ENCODE results near the gene HAAO. TPM values are rescaled to one million over a fixed set of nuclear protein-coding genes. Genes with fewer than 3 reads are reported as not detected.

Gene HAAO
- total and polyA plus RNA-seq, 2 of the 8 experiments (the other 6 are each of a cell fraction or from before 2014, with no cell fraction given), result 2.5 to 7.0 TPM

- H3K79me2 ChIP-seq (ENCODE audit: control insufficient read depth in 1 of 2, insufficient read depth in 2 of 2, low read length in 2 of 2), result no peaks in the 10 kb centered on the region
- H4K8ac ChIP-seq (ENCODE audit: extremely low read depth, insufficient read depth, low read length), result no peak overlapping the region
- H3K4me2 ChIP-seq (ENCODE audit: insufficient read depth in 1 of 2, low read depth in 2 of 2, low read length in 2 of 2), result no peak overlapping the region
- H3K27ac ChIP-seq (ENCODE audit: low read depth, low read length), result no peak overlapping the region
- CTCF ChIA-PET (ENCODE audit: partially characterized antibody), result interaction anchor here (0.9 to 6.2 kb wide), 5 partner anchors 9 to 28 kb away, joined by 3 to 35 read pairs (median 5); no protein-coding TSS in a partner anchor
- H2BK120ac ChIP-seq (replicated peaks; ENCODE audit: low read depth, low read length), result no peak overlapping the region
- H3K27me3 ChIP-seq (replicated peaks in 1 of 4; ENCODE audit: control insufficient read depth in 3 of 4, extremely low read depth in 1 of 4, insufficient read depth in 3 of 4, low read length in 3 of 4), result no peaks in the 10 kb centered on the region
- H2BK15ac ChIP-seq (ENCODE audit: low read length), result no peak overlapping the region
- H3K9ac ChIP-seq (replicated peaks in 1 of 4; ENCODE audit: extremely low read depth in 1 of 4, low read depth in 3 of 4, low read length in 3 of 4), result no peak overlapping the region
- no peaks in the 10 kb centered on the region for H3K9me3 ChIP-seq (ENCODE audit: insufficient read depth in 2 of 2, low read depth in 1 of 2, low read length in 1 of 2)
- no peak for TF ChIP-seq SIX5 (IDR thresholded peaks at IDR 0.05; ENCODE audit: low read depth, low read length)
- no peak for TF ChIP-seq EP300 (IDR thresholded peaks at IDR 0.05; ENCODE audit: borderline replicate concordance in 1 of 2, low read depth in 2 of 2, low read length in 2 of 2)
- TF ChIP-seq BCL11A (IDR thresholded peaks at IDR 0.05; ENCODE audit: low read depth in 2 of 2, low read length in 2 of 2), result no peak
- H3K4me3 ChIP-seq (ENCODE audit: extremely low read depth in 1 of 4, insufficient read depth in 2 of 4, low read depth in 3 of 4, low read length in 4 of 4), result no peak overlapping the region
- H3K4ac ChIP-seq (replicated peaks; ENCODE audit: insufficient read length, low read depth, low read length), result no peak overlapping the region
- H4K91ac ChIP-seq (replicated peaks; ENCODE audit: insufficient read length, low read length), result no peak overlapping the region
- H3K18ac ChIP-seq (ENCODE audit: extremely low read depth, low read length), result no peak overlapping the region
- H2BK5ac ChIP-seq (ENCODE audit: low read depth, low read length), result no peak overlapping the region
- no peak overlapping the region for H2BK12ac ChIP-seq (ENCODE audit: low read depth, low read length)
- H3K79me1 ChIP-seq (ENCODE audit: low read depth, low read length), result no peaks in the 10 kb centered on the region
- no peaks in the 10 kb centered on the region for H3K4me1 ChIP-seq (replicated peaks in 1 of 4; ENCODE audit: control insufficient read depth in 3 of 4, insufficient read depth in 4 of 4, low read length in 3 of 4)
- no peak overlapping the region for H3K14ac ChIP-seq (ENCODE audit: insufficient read length)
- H3K56ac ChIP-seq (replicated peaks; ENCODE audit: insufficient read length, low read depth, low read length), result no peak overlapping the region
- H3K36me3 ChIP-seq (ENCODE audit: control insufficient read depth in 2 of 4, insufficient read depth in 4 of 4, low read length in 3 of 4), result peaks cover 0 to 3% (median 0%) of the 10 kb centered on the region in 4 experiments; a peak in 1 of 8 replicates
- no peak overlapping the region for H2AK5ac ChIP-seq (ENCODE audit: low read depth, low read length)
- H3K23ac ChIP-seq (ENCODE audit: insufficient read length), result no peak overlapping the region
- H2BK20ac ChIP-seq (ENCODE audit: low read length), result no peak overlapping the region
- DNase-seq (ENCODE audit: low read depth in 1 of 2, low spot score in 2 of 2) (no peak), FAIRE-seq (no peak)
- POLR2A ChIA-PET (ENCODE audit: partially characterized antibody), result interaction anchor here (0.7 to 1.0 kb wide), 2 partner anchors 10 to 11 kb away, joined by 3 to 4 read pairs; no protein-coding TSS in a partner anchor
- H2AFZ ChIP-seq (ENCODE audit: low read length), result no peak overlapping the region
- H4K20me1 ChIP-seq (replicated peaks in 1 of 2; ENCODE audit: control insufficient read depth in 1 of 2, insufficient read depth in 2 of 2, low read length in 2 of 2), result no peaks in the 10 kb centered on the region
- H3K23me2 ChIP-seq (ENCODE audit: low read depth, low read length), result no peaks in the 10 kb centered on the region
- H4K5ac ChIP-seq (ENCODE audit: insufficient read length, low read depth, low read length), result no peak overlapping the region
- 82% methylated on average over 2 of the region's 2 CpGs; no CpG with 5 or more reads in 1 of the 2 experiments for WGBS, 2 experiments (ENCODE audit: extremely low coverage in 1 of 2, insufficient coverage in 1 of 2, insufficient read length in 1 of 2, insufficient replicate concordance in 2 of 2, low coverage in 1 of 2, low lambda C conversion rate in 2 of 2, missing lambda C conversion rate in 1 of 2)
These were observed 40.1 kb downstream of the HAAO start for GRCh38 chr2:42752314-42752713.

Measured in H1 (cell line).